Stimulated activated CD4-positive, alpha-beta T cell treated with anti-CD3 and anti-CD28 coated beads, TNF-alpha, amount 100 ng/mL, for 4 hours (primary cell): ENCODE results near the gene GAST.

Source experiments
- DNase-seq, 3 experiments: peaks; one replicate each; pipeline ENCODE4 v3.0.0-alpha.2; 2020; ENCODE audit warnings: low read depth in 3 of 3

The GAST gene

GRCh38 chr17:41739661-41740352 is 27.7 kb downstream of the GAST start:
- DNase-seq, result no peak

- no peak for DNase-seq
These were observed 28.4 kb downstream of the GAST start for GRCh38 chr17:41740506-41740905.

GRCh38 chr17:41741709-41742108 is 29.6 kb downstream of the GAST start:
- DNase-seq, result no peak

GRCh38 chr17:41748275-41748674 is 36.1 kb downstream of the GAST start:
- DNase-seq, result no peak

GRCh38 chr17:41750862-41751261 is 38.7 kb downstream of the GAST start:
- no peak for DNase-seq

GRCh38 chr17:41751288-41751687 is 39.2 kb downstream of the GAST start:
- no peak for DNase-seq

GRCh38 chr17:41754066-41754465 is 41.9 kb downstream of the GAST start:
- no peak for DNase-seq

- no peak for DNase-seq
These were observed 46.5 kb downstream of the GAST start for GRCh38 chr17:41758601-41759000.

- no peak for DNase-seq
These were observed 48.7 kb downstream of the GAST start for GRCh38 chr17:41760878-41761277.

- no peak for DNase-seq
These were observed 50.3 kb downstream of the GAST start for GRCh38 chr17:41762391-41762790.

GRCh38 chr17:41762841-41763240 is 50.7 kb downstream of the GAST start:
- DNase-seq, result no peak

GRCh38 chr17:41763327-41763726 is 51.2 kb downstream of the GAST start:
- DNase-seq, result no peak
